SH-SY5Y (cell line): ENCODE measurements around the gene NSL1.

ENCODE experiments used
- GATA2 ChIP-seq: IDR thresholded peaks from 2 replicates; pipeline ENCODE4 v1.6.1; 2011; ENCODE audit warnings: mild to moderate bottlenecking, low read depth, low read length
- GATA3 ChIP-seq: IDR thresholded peaks from 2 replicates; pipeline ENCODE4 v1.6.1; 2011; ENCODE audit warnings: low read depth, mild to moderate bottlenecking, low read length, moderate library complexity

DNA sequence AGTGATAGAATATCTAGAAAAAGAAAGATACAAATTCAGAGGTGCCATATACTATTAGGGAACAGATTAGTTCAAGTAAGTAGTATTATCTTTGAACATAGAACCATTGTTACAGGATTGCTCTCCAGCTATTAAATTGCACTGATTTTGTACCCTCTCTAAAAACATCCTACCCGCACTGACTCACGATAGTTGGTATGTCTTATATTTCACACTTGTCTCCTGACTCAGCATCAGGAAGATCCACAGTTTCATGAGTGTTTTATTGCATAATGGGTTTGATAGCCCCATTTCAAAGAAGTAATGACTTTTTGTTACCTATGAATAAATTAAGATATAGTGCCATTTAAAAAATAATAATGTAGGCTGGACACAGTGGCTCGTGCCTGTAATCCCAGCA is 6.1 kb upstream of the NSL1 start:
- TF ChIP-seq GATA3 (no peak), GATA2 (no peak)
